GM21825 (cell line): ENCODE data around the gene WWOX.

Experiments used
- ATAC-seq: cut with Tn5 transposase; IDR thresholded peaks from one replicate; pipeline ENCODE4 v1.9.1; 2021; ENCODE audit warnings: mild to moderate bottlenecking, moderate library complexity; ENCODE audit not compliant: unreplicated experiment

WWOX gene

DNA sequence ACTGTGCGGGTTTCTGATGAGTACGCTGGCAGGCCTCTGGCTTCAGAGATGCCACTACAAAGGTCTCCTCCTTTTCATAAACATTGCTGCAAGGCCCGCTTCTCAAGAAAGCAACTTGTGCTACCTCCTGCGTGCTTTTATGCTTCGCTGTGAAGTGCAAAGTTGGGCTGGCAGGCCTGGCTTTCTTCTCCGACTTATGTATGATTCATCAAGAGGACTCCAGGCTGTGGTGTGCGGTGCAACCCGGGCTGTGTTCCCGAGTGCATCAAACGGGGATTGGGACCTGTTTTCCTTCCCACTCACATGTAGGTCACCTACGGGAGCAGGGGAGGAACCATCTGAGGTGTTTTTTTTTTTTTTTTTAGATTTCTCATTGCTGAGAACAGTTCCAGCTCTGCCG, 534.1 kb downstream of the WWOX start:
- ATAC-seq, result no peak

DNA sequence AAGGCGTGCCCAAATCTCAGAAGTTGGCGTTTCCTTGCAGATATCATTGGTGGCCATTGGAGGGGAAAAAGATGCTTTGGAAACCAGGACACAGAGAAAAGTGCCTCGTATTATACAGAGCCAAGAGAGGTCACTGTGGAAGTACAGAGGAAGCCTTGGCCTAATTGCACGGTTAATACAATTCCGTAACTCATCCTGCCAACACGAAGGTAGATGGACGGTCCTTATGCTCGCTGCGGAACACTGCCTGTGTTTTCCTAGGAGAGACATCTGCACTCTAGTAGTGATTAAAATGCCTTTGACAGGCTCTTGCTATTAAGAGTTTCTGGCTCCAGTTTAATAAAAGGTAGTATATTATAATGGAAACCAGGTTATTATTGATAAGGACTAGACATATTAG, 536.4 kb downstream of the WWOX start:
- no peak for ATAC-seq

DNA sequence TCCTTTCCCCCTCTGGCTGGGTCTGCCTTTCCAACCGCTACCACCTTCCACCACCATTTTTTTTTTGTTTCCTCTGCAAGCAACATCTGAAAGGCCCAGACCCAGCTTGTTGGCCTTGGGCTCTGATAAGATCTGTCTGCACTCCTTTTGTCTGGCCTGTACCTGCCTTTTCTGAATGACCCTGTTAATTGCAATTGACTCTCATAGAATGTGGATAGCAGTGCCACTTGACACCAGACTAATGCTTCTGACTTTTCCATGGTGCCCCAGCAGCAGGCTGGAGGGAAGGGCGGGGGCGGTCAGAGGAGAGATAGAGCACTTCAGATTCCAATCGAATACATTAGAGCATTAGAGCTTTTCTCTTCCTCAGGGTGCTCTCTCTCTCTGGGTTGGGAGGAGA, 538.9 kb downstream of the WWOX start:
- no peak for ATAC-seq

DNA sequence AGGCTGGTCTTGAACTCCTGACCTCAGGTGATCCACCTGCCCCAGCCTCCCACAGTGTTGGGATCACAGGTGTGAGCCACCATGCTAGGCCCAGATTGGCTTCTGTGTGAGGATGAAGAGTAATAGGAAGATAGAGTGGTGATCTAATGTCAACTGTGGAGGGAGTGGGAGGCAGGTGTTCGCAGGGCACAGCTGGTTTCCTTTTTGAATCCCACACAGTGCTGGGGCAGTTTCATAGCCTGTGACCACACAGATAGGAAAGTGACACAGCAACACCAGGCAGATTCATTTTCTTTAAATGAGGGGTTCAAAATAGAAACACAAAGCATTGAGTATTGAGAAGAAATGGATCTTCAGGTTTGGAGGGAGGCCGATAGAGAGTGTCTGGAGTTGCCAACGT, 540.3 kb downstream of the WWOX start:
- ATAC-seq, result no peak

DNA sequence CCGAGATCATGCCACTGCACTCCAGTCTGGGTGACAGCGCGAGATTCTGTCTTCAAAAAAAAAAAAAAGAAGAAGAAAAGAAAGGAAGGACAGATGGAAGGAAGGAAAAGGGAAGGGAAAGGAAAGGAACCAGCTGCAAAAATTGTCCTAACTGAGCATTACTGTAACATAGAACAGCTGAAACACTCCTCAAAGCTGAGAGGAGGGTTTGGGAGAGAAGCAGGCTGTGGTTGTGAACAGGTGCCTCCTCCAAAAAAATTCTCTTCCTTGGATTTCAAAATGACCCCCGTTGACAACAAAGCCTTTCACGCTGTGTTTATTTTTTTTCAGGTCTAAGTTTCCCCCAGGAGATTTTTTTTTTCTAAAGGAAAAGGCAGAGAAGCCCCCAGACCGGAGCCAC, 541.4 kb downstream of the WWOX start:
- ATAC-seq, result no peak

DNA sequence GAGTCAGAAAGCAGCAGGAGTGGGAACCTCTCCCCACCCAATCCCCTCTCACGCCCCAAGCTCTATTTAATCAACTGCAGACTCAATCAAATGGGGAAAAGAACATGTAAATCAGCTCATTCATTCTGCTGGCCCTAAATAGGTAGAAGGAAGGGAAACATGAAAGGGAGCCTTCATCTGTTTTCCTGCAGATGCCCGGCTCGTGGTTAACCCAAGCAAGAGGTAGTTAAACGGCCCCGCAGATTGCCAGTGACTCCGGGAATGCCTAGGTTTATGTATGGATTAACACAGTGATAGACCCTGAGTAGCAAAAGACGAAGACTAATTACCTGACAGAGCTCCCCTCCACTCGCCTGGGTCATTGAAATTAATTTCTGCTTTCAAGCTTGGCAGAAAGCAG, 542.0 kb downstream of the WWOX start:
- no peak for ATAC-seq

DNA sequence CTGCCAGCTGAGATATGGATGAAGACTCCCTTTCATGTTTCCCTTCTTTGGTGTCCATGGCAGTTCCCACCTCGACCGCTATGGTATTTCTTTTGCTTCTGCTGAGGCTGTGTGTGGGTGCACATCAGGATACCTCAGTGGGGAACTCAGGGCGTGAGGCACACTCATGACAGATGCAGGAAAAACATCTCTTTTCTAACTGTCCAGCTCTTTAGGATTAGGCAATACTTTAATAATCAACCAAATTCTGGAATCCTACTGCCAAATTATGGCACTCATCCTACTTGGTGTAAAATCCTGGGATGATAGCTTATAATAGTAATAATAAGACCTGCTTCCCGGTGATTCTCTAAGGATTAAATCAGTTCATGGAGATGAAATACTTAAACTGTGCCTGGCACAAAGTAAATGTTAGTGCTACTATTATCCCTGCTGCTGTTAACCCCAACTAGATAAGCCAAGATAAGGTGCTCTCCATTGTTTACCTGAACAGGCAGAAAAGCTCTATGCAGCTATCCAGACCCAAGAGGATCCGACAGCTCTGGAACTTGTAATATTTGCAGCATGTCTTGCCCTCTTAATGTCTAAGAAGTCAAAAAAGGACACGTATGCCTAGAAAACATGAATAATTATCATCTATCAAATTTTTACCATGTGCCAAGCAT, 543.3 kb downstream of the WWOX start:
- ATAC-seq, result no peak

DNA sequence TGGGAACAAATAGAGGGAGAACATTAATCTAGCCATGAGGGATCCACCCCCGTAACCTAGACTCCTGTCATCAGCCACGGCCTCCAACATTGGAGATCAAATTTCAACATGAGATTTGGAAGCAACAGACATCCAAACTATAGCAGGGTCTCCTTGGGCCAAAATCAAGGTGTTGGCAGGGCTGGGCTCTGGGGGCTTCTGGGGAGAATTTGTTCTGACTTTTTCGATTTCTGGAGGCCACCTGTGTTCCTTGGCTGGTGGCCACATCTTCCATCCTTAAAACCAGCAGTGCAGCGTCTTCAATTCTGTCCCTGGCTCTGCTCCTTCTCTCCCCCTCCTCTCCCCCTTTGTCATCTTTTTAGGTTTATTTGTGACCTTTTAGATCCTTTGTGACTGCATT, 546.2 kb downstream of the WWOX start:
- no peak for ATAC-seq

DNA sequence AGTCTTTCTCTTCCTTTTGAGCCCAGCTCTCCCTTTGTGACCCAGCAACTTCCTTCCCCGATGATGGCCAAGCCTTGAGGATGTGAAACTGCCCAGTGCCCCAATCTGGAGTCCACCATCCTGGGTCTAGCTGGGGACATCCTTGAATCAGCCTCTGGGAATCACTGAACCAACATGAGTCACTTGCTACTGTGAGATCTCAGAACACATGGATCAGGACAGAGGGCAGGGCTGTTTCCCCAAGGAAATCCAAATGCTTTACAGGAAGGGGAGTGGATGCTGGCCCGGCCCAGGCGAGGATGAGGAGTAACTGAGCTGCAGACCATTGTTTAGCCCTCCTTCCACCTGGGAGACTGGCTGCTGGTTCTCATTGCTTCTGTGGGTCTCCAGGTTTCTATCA, 547.6 kb downstream of the WWOX start:
- ATAC-seq, result no peak

DNA sequence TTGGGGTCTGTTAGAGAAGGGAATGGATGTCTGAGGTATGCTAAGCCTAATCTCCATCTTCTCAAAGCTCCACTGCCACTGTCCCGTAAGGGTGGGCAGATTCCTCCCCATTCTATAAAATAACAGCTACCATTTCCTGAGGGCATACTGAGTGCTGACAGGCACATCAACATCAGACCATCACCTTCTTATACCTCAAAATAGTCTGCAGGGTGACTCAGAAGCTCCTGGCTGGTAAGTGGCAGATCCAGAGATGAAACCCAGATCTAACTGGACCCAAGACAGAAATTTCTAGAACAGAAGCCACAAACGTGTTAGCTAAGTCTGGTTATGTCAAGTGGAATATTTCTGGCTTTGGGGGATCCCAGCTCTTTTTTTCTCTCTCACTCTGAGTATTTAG, 548.0 kb downstream of the WWOX start:
- ATAC-seq, result no peak

DNA sequence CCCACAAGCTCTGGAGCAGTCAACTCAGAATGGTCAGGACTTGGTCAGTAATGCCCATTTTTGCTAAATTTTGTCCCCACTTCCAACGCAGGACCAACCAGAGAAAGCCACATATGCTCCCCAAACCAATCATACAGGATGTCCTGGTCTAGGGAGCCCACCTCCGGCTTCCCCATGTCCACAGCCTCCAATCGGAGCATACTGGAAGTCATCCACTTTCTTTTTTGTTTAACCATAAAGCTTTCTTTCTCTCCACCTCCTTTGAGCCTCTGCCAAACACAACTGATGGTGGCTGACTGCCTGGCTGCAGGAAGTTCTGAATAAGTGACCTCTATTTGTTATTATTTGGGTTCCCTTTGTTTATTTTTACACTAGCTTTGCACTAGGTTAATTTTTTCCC, 549.1 kb downstream of the WWOX start:
- no peak for ATAC-seq

DNA sequence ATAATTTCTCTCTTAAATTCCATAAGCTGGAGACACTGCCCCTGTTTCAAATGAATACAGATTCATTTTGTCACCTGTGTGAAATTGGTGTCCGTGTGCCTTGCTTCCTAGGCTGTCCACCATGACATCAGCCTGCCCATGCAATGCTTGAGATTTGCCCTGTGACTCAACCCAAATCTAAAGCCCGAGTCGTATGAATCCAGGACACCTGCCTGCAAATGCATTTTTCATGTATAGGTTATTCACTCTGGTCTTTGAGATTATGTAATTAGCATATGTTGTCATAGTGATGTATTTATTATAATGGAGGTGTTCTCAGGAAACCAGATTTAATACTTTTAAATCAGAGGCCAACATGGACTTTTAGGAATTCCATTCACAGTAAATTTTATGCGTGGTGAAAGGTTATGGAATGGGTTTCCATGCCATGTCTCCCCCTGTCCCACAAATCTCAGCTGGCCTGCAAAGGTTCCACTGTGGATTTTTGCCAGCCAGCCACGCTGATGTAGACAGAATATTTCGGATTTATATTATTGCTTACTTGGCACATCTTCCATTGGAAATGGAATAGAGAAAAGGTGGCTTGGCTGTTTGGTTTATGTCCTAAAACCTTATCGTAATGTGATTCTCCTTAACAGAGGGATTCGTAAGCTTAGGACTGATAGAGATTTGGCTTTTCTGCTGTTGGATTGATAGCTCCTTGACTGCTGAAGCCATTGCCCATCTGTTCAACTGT, 551.1 kb downstream of the WWOX start:
- ATAC-seq, result no peak

DNA sequence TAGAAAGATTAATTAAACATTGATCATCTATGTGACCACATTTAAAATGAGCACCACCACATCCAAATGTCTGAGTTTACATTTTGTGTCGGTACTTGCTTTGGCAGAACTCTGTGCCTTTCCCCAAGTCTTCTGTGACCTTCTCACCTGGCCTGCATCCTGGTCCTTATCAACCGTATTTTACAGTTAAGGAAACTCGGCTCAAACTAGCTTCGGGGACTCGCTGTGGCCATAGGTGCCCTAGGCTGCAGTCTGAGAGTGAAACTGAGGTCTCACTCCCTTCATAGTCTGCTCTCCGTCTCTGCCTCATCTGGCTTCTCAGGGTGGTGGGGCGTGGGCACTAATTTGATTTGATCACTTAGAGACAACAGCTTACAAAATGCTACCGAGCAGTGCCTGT, 555.5 kb downstream of the WWOX start:
- no peak for ATAC-seq

DNA sequence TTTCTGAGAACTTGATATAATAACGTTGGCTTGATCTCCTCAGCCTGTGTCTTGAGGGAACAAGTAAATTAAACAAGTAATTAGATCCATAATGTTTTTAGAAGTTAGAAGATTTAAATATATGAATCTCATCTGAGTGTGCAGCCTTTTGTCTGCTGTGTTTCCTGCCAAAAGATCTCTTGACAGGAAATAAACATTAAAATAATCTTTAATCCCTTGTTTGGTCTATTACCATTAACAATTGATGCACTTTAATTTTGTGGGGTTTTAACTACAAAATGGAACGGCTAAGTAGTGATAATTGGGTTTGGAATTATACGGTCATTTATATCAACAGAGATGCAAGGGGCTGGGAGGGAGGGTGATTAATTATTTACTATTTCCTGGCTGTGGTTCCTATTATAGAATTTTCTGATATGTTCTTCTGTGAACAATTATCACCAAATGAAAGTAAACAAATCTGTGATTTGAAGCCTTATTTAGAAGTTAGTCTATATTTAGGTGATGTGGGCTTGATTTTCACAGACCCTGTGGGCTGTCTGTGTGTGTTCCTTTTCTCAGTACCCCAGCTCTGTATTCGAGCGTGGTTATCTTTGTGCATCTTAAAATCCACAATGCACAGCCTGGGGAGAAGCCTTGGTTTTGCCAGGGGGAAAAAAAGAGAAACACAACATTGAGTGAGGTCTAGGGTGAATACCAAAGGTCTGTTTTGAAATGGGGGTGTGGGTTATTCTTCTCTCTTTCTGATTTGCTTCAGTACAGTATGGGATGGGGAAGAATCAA, 556.1 kb downstream of the WWOX start:
- no peak for ATAC-seq

DNA sequence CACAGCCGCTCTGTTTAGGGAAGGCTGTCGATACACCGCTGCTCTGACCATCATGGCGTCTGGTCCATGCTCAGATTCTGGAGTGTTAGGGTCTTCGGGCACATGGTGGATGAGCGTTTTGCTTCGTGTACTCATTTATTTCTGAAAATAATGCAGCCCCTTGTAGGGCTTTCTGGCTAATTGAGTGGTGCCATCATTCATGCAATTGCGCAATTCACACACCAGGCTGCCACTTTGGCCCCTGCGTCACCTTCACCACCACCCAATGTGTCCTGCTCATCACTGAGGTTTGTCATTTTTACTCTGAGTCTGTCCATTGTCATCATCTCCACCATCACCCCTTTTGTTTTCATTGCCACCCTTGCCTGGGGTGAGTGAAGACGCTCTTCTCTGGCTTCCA, 557.4 kb downstream of the WWOX start:
- ATAC-seq, result no peak

DNA sequence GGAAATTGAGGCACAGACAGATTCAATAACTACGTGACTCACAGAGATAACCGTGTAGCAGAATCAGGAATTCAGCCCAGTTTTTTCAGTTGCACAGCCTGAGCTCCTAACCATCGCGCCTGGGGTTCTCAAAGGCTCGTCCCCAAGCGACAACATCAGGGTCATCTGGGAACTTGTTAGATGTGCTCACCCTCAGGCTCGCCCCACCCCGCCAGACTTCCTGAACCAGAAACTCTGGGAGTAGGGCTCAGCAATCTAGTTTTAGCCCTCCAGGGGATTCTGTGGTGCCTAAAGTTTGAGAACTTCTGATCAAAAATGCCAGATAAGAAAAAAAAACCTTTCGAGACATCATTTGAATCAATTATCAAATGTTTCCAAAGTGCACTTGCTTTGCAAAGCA, 559.8 kb downstream of the WWOX start:
- ATAC-seq, result no peak

DNA sequence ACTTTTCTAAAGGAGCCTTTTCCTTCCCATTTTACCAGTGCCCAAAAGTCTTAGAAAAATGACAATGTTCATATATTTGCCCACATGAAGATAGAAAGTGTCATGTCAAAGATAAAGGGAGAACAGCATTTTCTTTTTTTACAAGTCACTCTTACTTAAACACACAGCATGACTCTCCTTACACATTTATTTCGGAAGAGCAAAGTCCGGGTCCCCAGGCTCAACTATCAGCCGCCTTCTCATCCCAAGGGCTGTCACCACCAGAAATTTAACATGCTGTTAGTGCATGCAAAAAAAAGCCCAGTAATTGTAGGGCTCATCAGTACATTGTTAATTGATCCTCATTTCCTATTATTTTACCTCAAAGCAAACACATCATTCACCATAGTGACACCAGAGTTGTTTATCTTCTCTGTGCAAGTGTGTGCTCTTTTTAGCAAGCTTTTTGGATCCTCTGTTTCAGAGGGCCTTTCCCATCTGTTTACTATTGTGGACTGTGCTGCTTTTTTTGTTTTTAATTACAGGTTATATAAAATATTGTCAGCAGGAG, 560.3 kb downstream of the WWOX start:
- ATAC-seq, result no peak

DNA sequence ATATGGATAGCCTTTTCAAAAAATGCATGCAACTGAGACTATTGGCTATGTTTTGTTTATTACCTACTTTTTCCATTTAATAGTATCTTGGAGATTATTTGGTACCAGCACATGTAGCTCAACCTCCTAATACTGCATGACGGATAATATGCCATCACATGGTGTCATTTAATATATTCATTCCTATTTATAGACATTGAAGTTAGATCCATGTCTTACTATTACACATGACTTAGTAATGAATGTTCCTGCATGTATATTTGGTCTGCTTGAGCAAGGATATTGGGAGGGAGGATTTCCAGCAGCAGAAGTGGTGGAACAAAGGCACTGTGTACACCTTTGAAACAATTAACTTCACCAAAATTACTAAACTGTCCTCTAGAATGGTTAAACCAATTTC, 561.3 kb downstream of the WWOX start:
- ATAC-seq, result no peak

DNA sequence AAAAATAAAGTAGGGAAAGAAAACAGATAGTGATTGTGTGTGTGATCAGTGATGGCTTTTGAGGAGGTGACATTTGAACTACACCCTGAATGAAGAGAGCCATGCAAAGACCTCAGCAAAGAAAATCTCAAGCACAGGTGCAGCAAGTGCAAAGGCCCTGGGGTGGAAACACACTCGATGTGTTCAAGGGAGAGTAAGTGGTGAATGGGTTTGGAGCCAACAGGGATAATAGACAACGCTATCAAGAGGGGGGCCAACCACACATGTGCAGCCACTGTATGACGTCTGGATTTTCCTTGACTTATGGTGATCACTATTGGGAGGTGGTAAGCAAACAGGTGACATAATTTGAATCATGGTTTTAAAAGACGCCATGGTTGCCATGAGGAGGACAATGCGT, 564.2 kb downstream of the WWOX start:
- ATAC-seq, result no peak

DNA sequence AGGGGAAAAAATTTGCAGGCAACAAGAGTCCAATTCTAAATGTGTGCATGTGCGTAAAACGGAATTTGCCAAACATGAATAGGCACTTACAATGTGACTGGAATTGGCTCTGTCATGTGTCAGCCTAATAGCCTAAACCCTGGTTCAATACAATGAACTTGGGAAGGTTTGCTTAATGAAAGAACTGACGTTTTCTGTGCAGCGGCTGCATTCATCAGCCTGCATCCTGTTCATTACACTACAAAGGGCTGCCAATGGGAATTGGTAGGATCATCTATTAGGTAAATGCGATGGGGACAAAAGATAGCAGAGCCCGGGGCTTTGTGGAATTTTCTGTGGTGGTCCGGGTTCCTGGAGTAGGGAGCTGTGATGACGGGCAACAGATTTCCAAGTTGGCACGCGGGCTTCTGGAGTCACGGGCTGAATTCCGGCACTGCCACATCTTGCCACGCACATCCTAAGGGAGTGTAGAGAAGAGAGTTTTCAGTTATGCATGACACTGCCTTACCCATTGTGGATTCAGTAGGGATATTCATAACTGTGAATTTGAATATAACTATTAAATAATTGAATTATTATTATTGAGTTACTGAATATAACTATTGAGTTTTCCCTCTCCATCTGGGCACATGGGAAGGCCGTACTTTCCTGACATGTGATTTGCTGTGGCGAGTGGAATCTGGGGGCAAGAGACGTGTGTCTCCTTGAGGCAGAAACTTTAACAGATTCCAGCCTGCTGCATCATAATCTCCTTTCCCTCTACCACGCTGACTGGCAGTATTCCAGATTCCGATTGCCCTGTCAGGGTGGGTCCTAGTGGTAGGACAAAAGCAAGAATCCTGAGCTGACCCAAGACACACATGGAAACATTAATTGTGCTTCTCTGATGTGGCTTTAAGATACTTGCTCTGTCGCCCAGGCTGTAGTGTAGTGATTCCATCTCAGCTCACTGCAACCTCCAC, 565.6 kb downstream of the WWOX start:
- ATAC-seq, result no peak

DNA sequence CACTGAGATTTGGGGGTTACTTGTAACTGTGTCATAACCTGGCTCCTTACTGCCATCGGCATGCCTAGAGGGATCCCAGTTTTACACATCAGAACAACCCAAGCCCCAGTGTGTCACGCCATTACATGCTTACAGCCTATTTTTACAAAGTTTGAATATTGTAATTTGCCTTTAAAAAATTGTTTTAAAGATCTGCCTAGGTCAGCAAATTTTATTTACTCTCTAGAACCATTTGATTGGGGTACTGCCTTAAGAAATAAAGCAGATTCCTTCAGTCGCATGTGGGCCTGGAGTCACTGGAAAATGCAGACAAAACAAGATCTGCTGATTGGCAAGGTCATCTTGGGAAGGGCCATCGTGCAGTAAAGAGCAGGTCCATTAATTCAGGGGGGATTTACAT, 566.9 kb downstream of the WWOX start:
- ATAC-seq, result no peak
